ENCODE data around the gene ATP6V1B1.

DNA sequence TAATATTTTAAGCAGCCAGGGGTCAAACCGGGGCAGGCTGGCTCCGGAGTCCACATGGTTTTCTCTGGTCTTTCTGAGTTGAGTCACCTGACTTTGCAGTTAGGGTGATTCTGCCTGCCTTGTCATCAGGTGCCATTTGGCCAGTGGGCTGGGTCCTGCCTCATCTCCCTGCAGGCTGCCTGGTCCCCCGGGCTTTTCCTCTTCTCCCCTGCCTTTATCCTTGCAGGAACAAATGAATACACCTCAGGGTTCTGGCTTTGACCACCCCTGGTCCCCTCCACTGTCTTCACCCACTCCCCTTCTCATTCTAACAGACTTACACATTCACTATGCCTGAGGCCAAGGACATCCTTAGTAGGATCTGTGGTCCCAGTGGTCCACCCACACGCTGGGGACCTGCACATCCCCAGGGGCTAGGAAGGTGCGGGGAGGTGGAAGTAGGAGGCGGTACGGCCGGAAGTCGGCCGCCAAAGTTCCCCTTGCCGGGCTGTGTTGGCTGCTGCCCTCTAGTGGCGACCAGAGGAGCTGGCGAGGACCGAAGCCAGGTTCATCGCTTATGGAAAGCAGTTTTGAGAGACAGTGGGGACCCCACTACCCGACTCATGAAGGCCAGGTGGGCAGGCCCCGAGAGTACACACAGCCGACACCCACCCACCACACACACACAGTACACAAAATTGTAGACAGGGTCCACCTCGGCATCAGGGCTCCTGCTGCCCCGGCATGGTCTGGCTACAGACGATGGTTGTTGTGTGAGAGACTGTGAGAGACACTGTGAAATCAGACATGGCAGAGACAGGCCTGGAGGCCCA is 65.3 kb downstream of the ATP6V1B1 start:
- TF ChIP-seq CTCF (IDR thresholded peaks at IDR 0.05; ENCODE audit: low read length) = peak; percentile 94
- TF ChIP-seq EZH2 (IDR thresholded peaks at IDR 0.05; ENCODE audit: borderline replicate concordance, low read length) = no peak

All from OCI-LY1 (cell line).